Stimulated activated CD8-positive, alpha-beta memory T cell treated with anti-CD3 and anti-CD28 coated beads, Interleukin-7, amount 100 ng/mL, for 48 hours (primary cell): ENCODE results near the gene PHF21B.
"Not testable (repeated sequence)": the region's sequence is repeated elsewhere in the genome, so short reads cannot be mapped to it uniquely, and the experiment has no call there.

ENCODE experiments used
- DNase-seq, 2 donors: peaks; one replicate each; pipeline ENCODE4 v3.0.0-alpha.2; 2020; ENCODE audit warnings: low read depth in 1 of 2; ENCODE audit errors: extremely low read depth in 1 of 2

The PHF21B gene

DNA sequence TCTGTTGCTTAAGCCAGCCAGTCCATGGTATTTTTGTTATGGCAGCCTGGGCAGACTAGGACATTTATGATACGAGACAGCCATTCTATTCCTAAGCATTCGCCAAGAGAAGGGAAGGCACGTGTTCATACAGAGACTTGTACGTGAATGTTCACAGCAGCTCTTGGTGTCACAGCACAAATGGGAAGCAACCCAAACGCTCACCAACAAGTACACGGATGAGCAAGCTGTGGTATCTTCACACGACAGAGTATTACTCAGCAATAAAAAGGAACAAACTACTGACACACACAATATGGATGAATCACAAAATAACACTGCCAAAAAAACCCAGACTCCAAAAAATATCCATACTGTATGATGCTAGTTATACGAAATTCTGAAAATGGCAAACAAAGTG is 85.1 kb downstream of the PHF21B start:
- no peak for DNase-seq

DNA sequence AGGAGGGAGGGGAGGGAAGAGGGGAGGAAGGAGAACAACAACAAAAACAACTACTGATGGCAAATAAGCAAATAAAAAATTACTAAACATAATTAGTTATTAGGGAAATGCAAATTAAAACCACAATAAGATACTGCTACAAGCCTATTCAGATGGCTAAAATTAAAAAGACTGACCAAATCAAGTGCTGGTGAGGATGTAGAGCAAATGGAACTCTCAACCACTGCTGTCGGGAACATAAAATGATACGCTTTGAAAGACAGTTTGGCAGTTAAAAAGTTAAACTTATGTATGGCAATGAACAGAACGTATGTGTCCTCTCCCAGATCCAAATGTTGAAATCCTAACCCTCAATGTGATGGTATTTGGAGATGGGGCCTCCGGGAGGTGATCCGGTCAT is 85.7 kb downstream of the PHF21B start:
- DNase-seq, result no peak

DNA sequence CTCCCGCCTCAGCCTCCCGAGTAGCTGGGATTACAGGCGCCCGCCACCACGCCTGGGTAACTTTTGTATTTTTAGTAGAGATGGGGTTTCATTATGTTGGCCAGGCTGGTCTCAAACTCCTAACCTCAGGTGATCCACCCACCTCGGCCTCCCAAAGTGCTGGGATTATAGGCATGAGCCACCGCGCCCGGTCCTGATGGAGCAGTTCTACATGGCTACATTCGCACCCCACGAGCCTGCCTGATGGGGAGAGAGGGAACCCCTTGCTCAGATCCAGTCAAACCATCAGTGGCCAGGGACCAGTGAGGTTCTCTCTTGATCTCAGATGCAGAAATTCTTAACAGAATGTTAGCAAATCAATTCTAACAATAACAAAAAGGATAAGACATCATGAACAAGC is 88.0 kb downstream of the PHF21B start:
- DNase-seq, result not testable (repeated sequence)

DNA sequence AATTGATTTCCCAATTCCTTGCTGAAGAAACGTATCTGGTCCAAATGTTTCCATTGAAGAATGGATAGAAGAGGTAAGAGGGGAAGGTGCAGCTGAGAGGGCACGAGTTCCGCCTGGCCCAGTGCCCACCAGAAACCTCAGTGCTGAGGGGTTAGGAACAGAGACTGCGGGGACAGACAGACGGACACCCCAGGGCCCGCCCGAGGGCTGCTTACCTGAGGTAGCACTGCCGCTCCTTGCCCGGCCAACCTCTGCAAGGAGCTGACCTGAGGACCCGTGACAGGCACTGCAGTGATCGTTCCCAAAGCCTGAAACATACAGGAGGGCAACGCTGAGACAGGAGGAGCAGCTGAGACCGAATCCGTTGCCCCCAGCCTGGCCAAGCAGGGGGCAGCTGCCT is 89.6 kb downstream of the PHF21B start:
- no peak for DNase-seq

- no peak for DNase-seq
Observed at GRCh38 chr22:44919691-44920090, 90.1 kb downstream of the PHF21B start.

- DNase-seq, result no peak
Observed at GRCh38 chr22:44918925-44919392, 90.8 kb downstream of the PHF21B start.

GRCh38 chr22:44918166-44918924 is 91.5 kb downstream of the PHF21B start:
- no peak for DNase-seq

DNA sequence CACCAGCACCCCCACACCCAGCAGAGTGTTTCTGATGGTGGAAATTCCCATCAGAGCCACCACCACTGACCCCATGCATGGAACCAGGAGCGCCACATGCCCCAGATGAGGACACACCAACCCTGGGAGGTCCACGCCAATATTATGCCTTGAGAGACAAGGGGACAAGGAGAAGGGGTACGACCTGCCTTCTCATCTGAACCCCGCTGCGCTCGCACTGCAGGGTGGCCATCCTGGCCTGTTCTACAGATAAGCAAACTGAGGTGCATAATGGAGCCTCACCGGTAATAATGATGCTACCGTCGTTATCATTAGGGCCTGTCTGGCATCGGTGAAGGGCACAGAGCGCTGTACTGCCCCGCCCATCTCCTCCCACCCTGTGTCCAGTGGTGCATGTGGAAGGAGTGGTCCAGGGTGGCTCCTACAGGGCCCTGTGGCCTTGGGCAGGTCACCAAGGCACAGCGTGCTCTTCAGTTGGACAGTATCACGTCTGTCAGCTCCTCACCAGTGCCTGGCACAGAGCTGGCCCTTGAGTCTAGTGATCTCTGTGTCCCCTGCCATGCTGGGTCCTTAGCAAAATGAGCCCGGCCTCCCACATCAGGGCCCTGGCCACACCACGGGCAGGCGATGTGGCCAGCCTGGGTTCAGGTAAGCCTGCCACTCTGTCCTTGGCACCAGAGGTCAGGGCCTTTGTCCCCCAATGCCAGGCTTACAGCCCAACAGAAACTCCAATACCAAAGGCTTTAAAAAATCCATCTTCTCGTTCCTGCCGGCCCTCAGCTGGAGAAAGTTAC is 92.2 kb downstream of the PHF21B start:
- no peak for DNase-seq

GRCh38 chr22:44916281-44917231 is 93.2 kb downstream of the PHF21B start:
- no peak for DNase-seq

DNA sequence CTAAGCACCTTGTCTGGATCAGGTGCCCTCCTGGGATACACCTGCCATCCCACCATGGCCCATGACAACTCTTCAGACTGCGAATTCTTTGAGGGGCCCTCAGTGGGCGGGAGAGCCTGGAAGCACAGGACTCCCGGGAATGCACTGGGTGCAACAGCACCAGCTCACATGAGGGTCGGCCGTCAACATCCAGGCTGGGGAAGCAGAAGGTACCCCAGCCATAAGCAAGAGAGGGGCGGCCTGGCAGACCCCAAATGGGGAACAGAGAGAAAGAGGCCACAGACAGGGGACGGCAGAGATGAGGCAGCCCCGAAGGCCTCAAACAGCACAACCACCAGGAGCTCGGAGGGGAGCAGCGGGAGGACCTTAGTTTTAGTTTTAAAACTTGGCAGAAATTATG is 94.4 kb downstream of the PHF21B start:
- DNase-seq, result no peak

- DNase-seq, result no peak
Observed at GRCh38 chr22:44914026-44914721, 95.6 kb downstream of the PHF21B start.

- no peak for DNase-seq
Observed at GRCh38 chr22:44913198-44913983, 96.4 kb downstream of the PHF21B start.

GRCh38 chr22:44909241-44909640 is 100.6 kb downstream of the PHF21B start:
- no peak for DNase-seq

DNA sequence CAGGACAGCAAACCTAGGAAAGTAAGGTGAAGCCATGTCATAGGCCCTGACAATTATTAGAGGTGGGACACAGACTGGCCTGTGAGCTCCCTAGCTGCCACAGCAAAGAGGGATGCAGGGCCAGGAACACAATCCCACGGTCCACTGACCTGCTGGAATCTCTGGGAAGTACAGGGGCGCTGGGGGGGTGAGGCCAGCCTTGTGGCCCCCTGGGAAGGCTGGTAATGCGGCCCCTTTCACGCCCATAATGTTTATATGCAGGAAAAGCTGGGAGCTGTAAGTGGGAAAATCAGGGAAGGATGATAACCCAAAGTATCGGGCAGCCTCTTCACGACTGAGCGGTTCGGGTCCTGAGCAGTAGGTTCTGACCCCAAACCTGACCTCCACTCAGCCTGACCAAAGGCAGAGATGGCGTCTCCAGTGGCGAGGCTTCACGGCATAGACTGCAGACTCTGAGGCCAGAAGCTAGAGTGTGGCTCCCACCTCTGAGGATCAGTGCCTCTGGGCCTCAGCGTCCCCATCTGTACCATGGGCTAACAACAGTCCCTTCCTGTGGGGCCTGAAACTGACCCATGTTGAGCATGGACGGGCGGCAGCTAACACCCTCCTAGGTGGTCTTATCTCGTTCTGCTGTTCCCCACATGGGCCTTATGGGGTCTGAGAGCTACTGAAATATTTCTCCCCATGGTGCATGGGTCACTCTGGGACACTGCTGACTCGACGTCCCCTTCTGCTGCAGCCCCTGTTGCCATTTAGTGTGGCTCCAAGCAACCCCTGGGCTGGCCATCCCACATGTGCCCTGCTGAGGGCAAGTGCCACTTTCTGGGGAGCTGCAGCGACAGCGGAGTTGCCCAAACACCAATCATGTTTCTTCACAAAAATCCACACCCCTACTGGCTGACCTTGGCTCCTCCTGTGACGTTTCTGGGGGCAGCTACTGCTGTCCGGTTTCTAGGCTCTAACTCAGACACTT is 101.8 kb downstream of the PHF21B start:
- DNase-seq, result no peak

DNA sequence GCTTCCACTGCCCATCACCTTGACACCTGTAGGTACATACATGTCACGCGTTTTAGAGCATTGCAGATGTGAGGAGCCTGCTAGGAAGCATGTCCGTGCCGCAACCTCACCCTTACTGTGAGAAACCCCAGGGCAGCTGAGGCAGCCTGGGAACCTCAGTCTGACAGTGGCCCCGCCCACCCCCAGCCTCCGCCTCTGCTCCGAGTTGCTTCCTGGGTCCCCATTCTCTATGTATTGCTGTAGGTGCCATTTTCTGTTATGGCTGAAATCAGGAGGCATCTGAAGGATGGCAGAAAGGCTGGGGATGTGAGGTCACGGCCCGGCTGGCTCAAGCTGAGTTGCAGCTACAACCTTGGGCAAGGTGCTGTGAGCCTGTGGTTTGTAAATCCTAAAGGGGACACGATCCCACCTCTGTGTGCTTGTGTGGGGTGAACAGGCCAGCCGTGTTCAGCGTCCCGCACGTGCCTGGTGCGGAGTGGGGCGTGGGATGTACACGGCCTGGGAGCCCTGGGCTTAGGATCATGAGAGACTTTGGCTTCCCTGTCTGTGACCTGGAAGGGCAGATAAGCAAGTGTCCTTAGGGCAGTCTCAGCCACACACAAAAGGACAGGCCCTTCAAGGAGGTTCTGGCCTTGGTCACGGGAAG is 102.7 kb downstream of the PHF21B start:
- no peak for DNase-seq

DNA sequence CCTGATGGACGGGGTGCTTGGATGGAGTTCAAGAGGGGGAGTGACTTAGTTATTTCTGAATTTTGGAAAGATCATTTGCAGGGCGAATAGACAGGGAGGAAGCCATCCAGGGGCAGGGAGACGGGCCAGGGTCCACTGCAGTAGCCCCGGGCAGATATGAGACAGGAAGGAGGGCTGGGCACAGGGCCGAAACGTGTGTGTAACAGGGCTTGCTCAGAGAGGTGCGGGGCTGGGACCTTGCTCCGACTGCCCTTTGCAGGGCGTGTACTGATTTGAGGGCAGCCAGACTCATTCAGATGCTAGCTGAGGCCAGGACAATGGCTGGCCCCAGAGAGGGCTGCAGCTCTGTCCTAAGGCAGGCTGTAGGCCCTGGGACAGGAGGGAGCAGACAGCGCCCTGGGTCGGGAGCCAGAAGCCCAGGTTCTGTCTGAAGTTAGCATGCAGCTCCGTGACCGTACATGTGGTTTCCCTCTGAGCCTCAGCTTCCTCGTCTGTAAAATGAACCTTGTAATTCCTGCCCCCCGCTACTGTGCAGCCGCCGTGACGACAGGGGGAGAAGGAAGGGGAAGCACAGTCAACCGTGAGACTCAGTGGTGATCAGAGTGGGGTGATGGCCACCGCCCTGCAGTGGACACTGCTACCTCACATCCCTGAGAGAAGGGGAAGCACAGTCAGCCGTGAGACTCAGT is 103.4 kb downstream of the PHF21B start:
- no peak for DNase-seq

- not testable (repeated sequence) for DNase-seq
Observed at GRCh38 chr22:44904492-44905152, 105.2 kb downstream of the PHF21B start.
